Measurements from ENCODE around the gene SPTBN1.

SPTBN1 gene

GRCh38 chr2:54518430-54518829, 62.3 kb downstream of the SPTBN1 start:
- Histone ChIP-seq H3K27ac (ENCODE audit: low read depth, low read length) (no peak overlapping the region), H3K4me3 (ENCODE audit: low read depth, low read length) (no peak overlapping the region), H2BK12ac (ENCODE audit: low read length) (no peak overlapping the region), H3K79me1 (ENCODE audit: low read length) (no peaks in the 10 kb centered on the region), H3K9me3 (ENCODE audit: insufficient read depth, low read depth, low read length) (no peaks in the 10 kb centered on the region), H2BK120ac (ENCODE audit: insufficient read depth, low read length, poor library complexity) (no peak overlapping the region), H4K8ac (ENCODE audit: low read depth, low read length) (no peak overlapping the region), H3K79me2 (ENCODE audit: control insufficient read depth, insufficient read depth, low read length, poor library complexity) (no peaks in the 10 kb centered on the region), H3K18ac (ENCODE audit: low read length) (no peak overlapping the region), H4K12ac (ENCODE audit: low read depth, low read length) (no peak overlapping the region), H3K4me1 (ENCODE audit: control insufficient read depth in 1 of 2, insufficient read depth in 2 of 2, low read length in 2 of 2) (peaks cover 4 to 8% of the 10 kb centered on the region in 2 experiments), H2AFZ (ENCODE audit: insufficient read depth, low read length, poor library complexity) (no peak overlapping the region), H4K91ac (ENCODE audit: low read depth, low read length) (no peak overlapping the region), H3K4me2 (ENCODE audit: low read length) (no peak overlapping the region), H2BK5ac (ENCODE audit: low read depth, low read length, poor library complexity) (no peak overlapping the region), H2AK5ac (ENCODE audit: low read length) (no peak overlapping the region), H3K27me3 (ENCODE audit: insufficient read depth, low read length) (no peaks in the 10 kb centered on the region), H3K4ac (ENCODE audit: low read depth, low read length) (no peak overlapping the region), H3K23ac (ENCODE audit: low read length) (no peak overlapping the region), H3K9ac (ENCODE audit: low read length) (no peak overlapping the region), H3K36me3 (ENCODE audit: control insufficient read depth in 1 of 2, insufficient read depth in 2 of 2, low read length in 2 of 2) (peaks cover 2 to 3% of the 10 kb centered on the region in 2 experiments), H3K14ac (ENCODE audit: low read length) (no peak overlapping the region)
- no CpG with 5 or more reads among the region's 2 CpGs for WGBS (ENCODE audit: extremely low coverage, insufficient coverage, insufficient read length)
- DNase-seq: no peak

- no peak overlapping the region for H2AFZ ChIP-seq (ENCODE audit: insufficient read depth, low read length, poor library complexity)
- H4K91ac ChIP-seq (ENCODE audit: low read depth, low read length): no peak overlapping the region
- peak; percentile 46 to 88 for DNase-seq
- no CpG with 5 or more reads among the region's 12 CpGs for WGBS (ENCODE audit: extremely low coverage, insufficient coverage, insufficient read length)
- no peak overlapping the region for H4K8ac ChIP-seq (ENCODE audit: low read depth, low read length)
- no peak overlapping the region for H2BK12ac ChIP-seq (ENCODE audit: low read length)
- H3K14ac ChIP-seq (ENCODE audit: low read length): no peak overlapping the region
- no peaks in the 10 kb centered on the region for H3K9me3 ChIP-seq (ENCODE audit: insufficient read depth, low read depth, low read length)
- H3K4me3 ChIP-seq (ENCODE audit: low read depth, low read length): no peak overlapping the region
- no peak overlapping the region for H2AK5ac ChIP-seq (ENCODE audit: low read length)
- no peaks in the 10 kb centered on the region for H3K27me3 ChIP-seq (ENCODE audit: insufficient read depth, low read length)
- no peaks in the 10 kb centered on the region for H3K79me1 ChIP-seq (ENCODE audit: low read length)
- H3K4me1 ChIP-seq (ENCODE audit: control insufficient read depth in 1 of 2, insufficient read depth in 2 of 2, low read length in 2 of 2): peaks cover 6 to 9% of the 10 kb centered on the region in 2 experiments
- no peak overlapping the region for H3K4ac ChIP-seq (ENCODE audit: low read depth, low read length)
- no peaks in the 10 kb centered on the region for H3K79me2 ChIP-seq (ENCODE audit: control insufficient read depth, insufficient read depth, low read length, poor library complexity)
- peaks cover under 1 to 3% of the 10 kb centered on the region in 2 experiments for H3K36me3 ChIP-seq (ENCODE audit: control insufficient read depth in 1 of 2, insufficient read depth in 2 of 2, low read length in 2 of 2)
- no peak overlapping the region for H2BK120ac ChIP-seq (ENCODE audit: insufficient read depth, low read length, poor library complexity)
- H3K9ac ChIP-seq (ENCODE audit: low read length): no peak overlapping the region
- H3K23ac ChIP-seq (ENCODE audit: low read length): no peak overlapping the region
- H3K4me2 ChIP-seq (ENCODE audit: low read length): no peak overlapping the region
- no peak overlapping the region for H2BK5ac ChIP-seq (ENCODE audit: low read depth, low read length, poor library complexity)
- H4K12ac ChIP-seq (ENCODE audit: low read depth, low read length): no peak overlapping the region
- no peak overlapping the region for H3K27ac ChIP-seq (ENCODE audit: low read depth, low read length)
- no peak overlapping the region for H3K18ac ChIP-seq (ENCODE audit: low read length)
These were observed 63.8 kb downstream of the SPTBN1 start for GRCh38 chr2:54519841-54520459.

GRCh38 chr2:54520687-54521086, 64.6 kb downstream of the SPTBN1 start:
- Histone ChIP-seq H2BK5ac (ENCODE audit: low read depth, low read length, poor library complexity) (no peak overlapping the region), H3K4me2 (ENCODE audit: low read length) (no peak overlapping the region), H3K36me3 (ENCODE audit: control insufficient read depth in 1 of 2, insufficient read depth in 2 of 2, low read length in 2 of 2) (peaks cover 0 to 3% of the 10 kb centered on the region in 2 experiments), H3K79me1 (ENCODE audit: low read length) (no peaks in the 10 kb centered on the region), H4K8ac (ENCODE audit: low read depth, low read length) (no peak overlapping the region), H3K9me3 (ENCODE audit: insufficient read depth, low read depth, low read length) (no peaks in the 10 kb centered on the region), H3K27ac (ENCODE audit: low read depth, low read length) (no peak overlapping the region), H2AFZ (ENCODE audit: insufficient read depth, low read length, poor library complexity) (no peak overlapping the region), H3K79me2 (ENCODE audit: control insufficient read depth, insufficient read depth, low read length, poor library complexity) (no peaks in the 10 kb centered on the region), H3K4ac (ENCODE audit: low read depth, low read length) (no peak overlapping the region), H3K23ac (ENCODE audit: low read length) (no peak overlapping the region), H2BK12ac (ENCODE audit: low read length) (no peak overlapping the region), H3K27me3 (ENCODE audit: insufficient read depth, low read length) (no peaks in the 10 kb centered on the region), H3K9ac (ENCODE audit: low read length) (no peak overlapping the region), H3K18ac (ENCODE audit: low read length) (no peak overlapping the region), H3K4me1 (ENCODE audit: control insufficient read depth in 1 of 2, insufficient read depth in 2 of 2, low read length in 2 of 2) (peaks cover 4 to 8% of the 10 kb centered on the region in 2 experiments), H2BK120ac (ENCODE audit: insufficient read depth, low read length, poor library complexity) (no peak overlapping the region), H4K12ac (ENCODE audit: low read depth, low read length) (no peak overlapping the region), H3K14ac (ENCODE audit: low read length) (no peak overlapping the region), H3K4me3 (ENCODE audit: low read depth, low read length) (no peak overlapping the region), H2AK5ac (ENCODE audit: low read length) (no peak overlapping the region), H4K91ac (ENCODE audit: low read depth, low read length) (no peak overlapping the region)
- peak; percentile 83 to 89 for DNase-seq
- no CpG with 5 or more reads among the region's 3 CpGs for WGBS (ENCODE audit: extremely low coverage, insufficient coverage, insufficient read length)

GRCh38 chr2:54522624-54523281, 66.6 kb downstream of the SPTBN1 start:
- Histone ChIP-seq H3K4ac (ENCODE audit: low read depth, low read length) (no peak overlapping the region), H3K79me2 (ENCODE audit: control insufficient read depth, insufficient read depth, low read length, poor library complexity) (no peaks in the 10 kb centered on the region), H3K4me1 (ENCODE audit: control insufficient read depth in 1 of 2, insufficient read depth in 2 of 2, low read length in 2 of 2) (peaks cover 4 to 8% of the 10 kb centered on the region in 2 experiments), H3K36me3 (ENCODE audit: control insufficient read depth in 1 of 2, insufficient read depth in 2 of 2, low read length in 2 of 2) (peaks cover 3 to 13% of the 10 kb centered on the region in 2 experiments), H2BK120ac (ENCODE audit: insufficient read depth, low read length, poor library complexity) (no peak overlapping the region), H3K27ac (ENCODE audit: low read depth, low read length) (no peak overlapping the region), H2BK12ac (ENCODE audit: low read length) (no peak overlapping the region), H2AFZ (ENCODE audit: insufficient read depth, low read length, poor library complexity) (no peak overlapping the region), H3K9ac (ENCODE audit: low read length) (no peak overlapping the region), H3K14ac (ENCODE audit: low read length) (no peak overlapping the region), H4K8ac (ENCODE audit: low read depth, low read length) (no peak overlapping the region), H4K12ac (ENCODE audit: low read depth, low read length) (no peak overlapping the region), H3K4me2 (ENCODE audit: low read length) (no peak overlapping the region), H3K79me1 (ENCODE audit: low read length) (no peaks in the 10 kb centered on the region), H3K9me3 (ENCODE audit: insufficient read depth, low read depth, low read length) (no peaks in the 10 kb centered on the region), H2BK5ac (ENCODE audit: low read depth, low read length, poor library complexity) (no peak overlapping the region), H3K18ac (ENCODE audit: low read length) (no peak overlapping the region), H4K91ac (ENCODE audit: low read depth, low read length) (no peak overlapping the region), H3K23ac (ENCODE audit: low read length) (no peak overlapping the region), H2AK5ac (ENCODE audit: low read length) (no peak overlapping the region), H3K27me3 (ENCODE audit: insufficient read depth, low read length) (no peaks in the 10 kb centered on the region), H3K4me3 (ENCODE audit: low read depth, low read length) (no peak overlapping the region)
- DNase-seq: peak; percentile 60 to 92
- WGBS (ENCODE audit: extremely low coverage, insufficient coverage, insufficient read length): no CpG with 5 or more reads among the region's 5 CpGs
